Panc1 (cell line): Measurements from ENCODE around the gene SLC22A6. TPM values are rescaled to one million over a fixed set of nuclear protein-coding genes. Genes with fewer than 3 reads are reported as not detected.

Source experiments
- ATAC-seq: fragments of 200-7000 bp; cut with Tn5 transposase; 2 replicates; pipeline ENCODE4 v1.9.1; 2020; ENCODE audit warnings: mild to moderate bottlenecking, moderate library complexity
- BruUV-seq: library from RNA; stranded (reverse); fragments of 400-500 nt; replicated peaks from 2 replicates; lab custom pipeline; 2021; lab: Mats Ljungman, UMichigan
- CTCF ChIA-PET: fragments of 300-600 bp; sonication (Branson Sonifier 250); formaldehyde crosslinking; loops from one replicate; lab custom pipeline; 2022; ENCODE audit warnings: antibody characterized with exemption; lab: Charles Lee
- POLR2A ChIA-PET: fragments of 300-600 bp; sonication (Branson Sonifier 250); formaldehyde crosslinking; loops from one replicate; lab custom pipeline; 2022; ENCODE audit warnings: antibody characterized with exemption; lab: Charles Lee
- DNase-seq: peaks from one replicate; pipeline ENCODE4 v3.0.0-alpha.2; 2010; ENCODE audit warnings: low read depth, low spot score
- H3K27ac ChIP-seq: 2 replicates; pipeline ENCODE4 v1.5.1; 2011; ENCODE audit warnings: mild to moderate bottlenecking, low read length, inconsistent platforms
- H3K27me3 ChIP-seq: fragments of 200-500 bp; sonication (Bioruptor generic); 2 replicates; pipeline ENCODE4 v1.6.0; 2014; ENCODE audit warnings: low read length, inconsistent platforms; ENCODE audit not compliant: control insufficient read depth, insufficient read depth
- H3K36me3 ChIP-seq: fragments of 200-500 bp; sonication (Bioruptor generic); 2 replicates; pipeline ENCODE4 v1.5.1; 2014; ENCODE audit warnings: inconsistent platforms, mild to moderate bottlenecking, low read length, moderate library complexity; ENCODE audit not compliant: control insufficient read depth, insufficient read depth
- H3K4me1 ChIP-seq: 2 replicates; pipeline ENCODE4 v1.5.1; 2011; ENCODE audit warnings: inconsistent platforms, mild to moderate bottlenecking, low read length, moderate library complexity; ENCODE audit not compliant: control insufficient read depth, insufficient read depth
- H3K4me3 ChIP-seq, 2 experiments: 2 replicates each; pipeline ENCODE4 v1.5.1; 2011 to 2012; ENCODE audit warnings: low read depth in 2 of 2, low read length in 2 of 2, mild to moderate bottlenecking in 2 of 2, inconsistent platforms in 1 of 2, moderate library complexity in 1 of 2
- H3K9me3 ChIP-seq: fragments of 200-500 bp; sonication (Bioruptor generic); 2 replicates; pipeline ENCODE4 v1.5.1; 2014; ENCODE audit warnings: low read depth, mild to moderate bottlenecking, inconsistent platforms, low read length, moderate library complexity; ENCODE audit not compliant: control insufficient read depth, insufficient read depth
- CTCF ChIP-seq: fragments of 450-650 bp; IDR thresholded peaks from 2 replicates; pipeline ENCODE4 v1.5.1; 2017; ENCODE audit warnings: mild to moderate bottlenecking
- POLR2AphosphoS5 ChIP-seq: IDR thresholded peaks from 2 replicates; pipeline ENCODE4 v1.6.1; 2012; ENCODE audit warnings: mild to moderate bottlenecking, low read depth, low read length, moderate library complexity
- REST ChIP-seq, 2 experiments: IDR thresholded peaks; 2 replicates each; pipeline ENCODE4 v1.6.1; 2011 to 2012; ENCODE audit warnings: low read depth in 2 of 2, control low read depth in 1 of 2, low read length in 1 of 2, mild to moderate bottlenecking in 1 of 2, moderate library complexity in 1 of 2; ENCODE audit not compliant: insufficient read depth in 1 of 2
- SIN3A ChIP-seq: IDR thresholded peaks from 2 replicates; pipeline ENCODE4 v1.6.1; 2012; ENCODE audit warnings: low read depth, mild to moderate bottlenecking, low read length, moderate library complexity, borderline replicate concordance; ENCODE audit not compliant: insufficient read depth
- TCF7L2 ChIP-seq: IDR thresholded peaks from 2 replicates; pipeline ENCODE4 v1.6.1; 2011; ENCODE audit warnings: mild to moderate bottlenecking, low read depth, low read length, inconsistent platforms
- in situ Hi-C: cut with HindIII; loops from 2 replicates; pipeline ENCODE4 v1.10.0; 2016; ENCODE audit warnings: low sequenced_read_pairs, low pct_unique_long_range_greater_than_20kb
- intact Hi-C: fragments of 100-400 bp; cut with micrococcal nuclease; formaldehyde crosslinking; loops from one replicate; pipeline ENCODE4 v1.10.0; 2022; ENCODE audit not compliant: unreplicated experiment
- total RNA-seq: library from RNA; stranded (reverse); gene quantifications from one replicate; pipeline ENCODE4 v1.2.1, GENCODE V29; 2021; ENCODE audit not compliant: unreplicated experiment

Gene SLC22A6
- total RNA-seq, 1 experiment from 2014 or later: not detected

GRCh38 chr11:62961017-62961570 lies 23.7 kb downstream of the SLC22A6 start:
- Histone ChIP-seq H3K4me3 (no peak overlapping the region), H3K9me3 (no peaks in the 10 kb centered on the region), H3K36me3 (no peaks in the 10 kb centered on the region), H3K27me3 (peaks cover 3% of the 10 kb centered on the region; the same call in 1 of the 2 replicates), H3K4me1 (no peaks in the 10 kb centered on the region), H3K27ac (no peak overlapping the region)
- BruUV-seq: no TSS peak
- DNase-seq: no peak
- POLR2A ChIA-PET: no interaction called here
- CTCF ChIA-PET: no interaction called here
- no peak for ATAC-seq
- intact Hi-C loops: no loop called here
- in situ Hi-C loops: no loop called here
- no peak for TF ChIP-seq CTCF
- TF ChIP-seq REST (IDR thresholded peaks at IDR 0.05; ENCODE audit: insufficient read depth in 1 of 2, low read depth in 2 of 2, low read length in 1 of 2): no peak
- TF ChIP-seq TCF7L2: no peak
- TF ChIP-seq POLR2AphosphoS5: no peak
- TF ChIP-seq SIN3A: no peak

- Histone ChIP-seq H3K4me3 (no peak overlapping the region), H3K36me3 (no peaks in the 10 kb centered on the region), H3K9me3 (no peaks in the 10 kb centered on the region), H3K27me3 (no peaks in the 10 kb centered on the region), H3K4me1 (no peaks in the 10 kb centered on the region), H3K27ac (no peak overlapping the region)
- DNase-seq (no peak), ATAC-seq (no peak)
- ChIA-PET POLR2A (no interaction called here), CTCF (interaction anchor here (0.7 kb wide), 1 partner anchor 16 kb away, joined by 6 read pairs; no protein-coding TSS in a partner anchor)
- TF ChIP-seq CTCF (no peak), POLR2AphosphoS5 (no peak), TCF7L2 (no peak), REST (IDR thresholded peaks at IDR 0.05; ENCODE audit: insufficient read depth in 1 of 2, low read depth in 2 of 2, low read length in 1 of 2) (no peak), SIN3A (no peak)
- intact Hi-C loops (no loop called here), in situ Hi-C loops (no loop called here)
- no TSS peak for BruUV-seq
These were observed 25.3 kb downstream of the SLC22A6 start for GRCh38 chr11:62959422-62959980.
